ENCODE measurements around the gene SLC38A8.

- TF ChIP-seq CTCF (IDR thresholded peaks at IDR 0.05; ENCODE audit: low read depth, low read length, poor library complexity, severe bottlenecking) = no peak
- TF ChIP-seq EZH2phosphoT487 (IDR thresholded peaks at IDR 0.05; ENCODE audit: borderline replicate concordance, low read length) = no peak
These were observed 9.1 kb downstream of the SLC38A8 start for GRCh38 chr16:84033251-84034195.

Data from DOHH2 (cell line).